HG03159 (cell line): ENCODE results near the gene IFITM5.

ENCODE experiments used
- ATAC-seq: cut with Tn5 transposase; IDR thresholded peaks from one replicate; pipeline ENCODE4 v1.9.1; 2021; ENCODE audit warnings: mild to moderate bottlenecking, moderate library complexity; ENCODE audit not compliant: unreplicated experiment

The IFITM5 gene

DNA sequence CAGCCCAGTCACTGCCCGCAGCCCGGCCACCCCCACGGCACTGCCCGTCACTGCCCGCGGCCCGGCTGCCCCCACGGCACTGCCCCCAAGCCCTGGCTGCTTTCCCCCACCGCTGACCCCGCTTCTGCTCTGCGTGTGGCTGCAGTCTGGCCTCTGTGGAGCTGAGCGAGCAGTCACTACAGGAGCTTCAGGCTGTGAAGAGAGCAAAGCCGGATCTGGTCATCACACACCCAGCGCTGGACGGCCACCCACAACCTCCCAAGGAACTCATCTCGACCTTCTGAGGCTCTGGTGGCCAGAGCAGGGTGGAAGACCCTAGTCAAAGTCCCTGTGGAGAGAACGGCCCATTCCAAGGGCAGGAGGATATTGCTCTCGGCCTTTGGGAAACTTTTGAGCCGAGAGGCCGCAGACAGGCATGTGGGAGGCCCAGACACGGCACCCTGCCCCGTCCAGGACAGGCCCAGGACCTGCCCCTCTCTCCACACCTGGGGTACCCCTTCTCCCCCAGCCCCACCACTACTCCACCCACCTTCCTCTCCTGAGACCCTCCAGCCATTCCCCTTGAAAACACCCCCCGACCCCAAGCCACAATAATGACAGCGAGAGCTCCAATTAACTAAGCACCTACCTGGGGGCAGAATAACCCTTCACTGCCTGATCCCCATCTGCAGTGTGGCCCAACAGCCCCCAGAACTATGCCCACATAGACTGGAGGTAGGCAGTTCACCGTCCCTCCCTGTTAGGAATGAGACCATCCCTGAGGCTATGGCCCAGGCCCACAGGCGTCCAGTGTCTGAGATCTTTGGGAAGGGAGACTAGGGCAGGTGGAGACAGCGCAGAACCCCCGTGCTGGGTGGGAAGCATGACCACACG, 14.1 kb downstream of the IFITM5 start:
- no peak for ATAC-seq

DNA sequence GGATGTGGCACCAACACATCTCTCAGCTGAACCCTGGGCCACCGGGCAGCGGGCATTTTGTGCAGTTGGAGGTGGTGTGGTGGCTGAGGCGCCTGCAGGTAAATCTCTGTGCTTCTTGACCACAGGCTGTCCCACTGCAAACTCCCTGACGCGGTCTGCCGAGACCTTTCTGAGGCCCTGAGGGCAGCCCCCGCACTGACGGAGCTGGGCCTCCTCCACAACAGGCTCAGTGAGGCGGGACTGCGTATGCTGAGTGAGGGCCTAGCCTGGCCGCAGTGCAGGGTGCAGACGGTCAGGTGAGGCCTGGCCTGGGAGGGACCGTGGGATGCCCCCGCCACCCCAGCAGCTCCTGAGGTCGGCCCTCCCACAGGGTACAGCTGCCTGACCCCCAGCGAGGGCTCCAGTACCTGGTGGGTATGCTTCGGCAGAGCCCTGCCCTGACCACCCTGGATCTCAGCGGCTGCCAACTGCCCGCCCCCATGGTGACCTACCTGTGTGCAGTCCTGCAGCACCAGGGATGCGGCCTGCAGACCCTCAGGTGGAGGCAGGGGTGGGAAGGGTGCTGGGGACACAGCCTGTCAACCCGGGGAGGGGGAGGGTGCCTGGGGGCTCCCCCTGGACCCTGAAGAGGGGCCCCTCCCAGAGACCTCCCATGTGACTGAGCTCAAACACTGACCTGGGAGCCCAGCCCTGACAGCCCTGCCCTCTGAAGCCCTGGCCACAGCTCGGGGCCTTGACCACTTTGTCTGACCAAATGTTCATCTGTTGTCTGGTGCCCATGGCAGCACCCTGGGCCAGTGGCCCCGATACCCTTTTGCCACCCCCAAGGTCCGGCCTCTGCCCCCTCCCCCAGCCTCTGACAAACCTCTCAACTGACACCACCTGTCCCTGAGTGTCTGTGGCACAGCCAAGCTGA, 15.0 kb downstream of the IFITM5 start:
- ATAC-seq = no peak

DNA sequence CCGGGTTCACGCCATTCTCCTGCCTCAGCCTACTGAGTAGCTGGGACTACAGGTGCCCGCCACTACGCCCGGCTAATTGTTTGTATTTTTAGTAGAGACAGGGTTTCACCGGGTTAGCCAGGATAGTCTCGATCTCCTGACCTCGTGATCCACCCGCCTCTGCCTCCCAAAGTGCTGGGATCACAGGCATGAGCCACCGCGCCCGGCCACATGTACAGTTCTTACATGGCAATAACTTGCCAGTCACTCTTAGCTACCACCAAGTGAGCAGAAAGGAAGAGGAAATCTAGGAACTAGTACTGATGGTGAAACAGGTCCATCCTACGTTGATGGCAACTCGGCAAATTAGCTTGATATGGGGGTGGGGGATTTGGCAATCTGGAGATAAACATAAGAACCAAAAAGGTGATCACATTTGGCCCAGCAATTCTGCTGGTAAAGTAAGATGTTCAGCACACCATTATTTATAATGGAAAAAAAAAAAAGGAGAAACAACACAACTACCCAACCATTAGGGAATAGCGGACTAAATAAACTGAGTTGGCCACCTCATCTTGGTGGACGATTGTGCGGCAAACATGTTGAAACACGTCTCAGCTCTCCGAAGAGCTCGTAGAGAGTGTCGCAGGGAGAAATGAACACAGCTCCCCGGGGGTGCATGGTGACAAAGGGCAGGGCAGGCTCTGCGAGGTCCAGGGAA, 15.8 kb downstream of the IFITM5 start:
- no peak for ATAC-seq

DNA sequence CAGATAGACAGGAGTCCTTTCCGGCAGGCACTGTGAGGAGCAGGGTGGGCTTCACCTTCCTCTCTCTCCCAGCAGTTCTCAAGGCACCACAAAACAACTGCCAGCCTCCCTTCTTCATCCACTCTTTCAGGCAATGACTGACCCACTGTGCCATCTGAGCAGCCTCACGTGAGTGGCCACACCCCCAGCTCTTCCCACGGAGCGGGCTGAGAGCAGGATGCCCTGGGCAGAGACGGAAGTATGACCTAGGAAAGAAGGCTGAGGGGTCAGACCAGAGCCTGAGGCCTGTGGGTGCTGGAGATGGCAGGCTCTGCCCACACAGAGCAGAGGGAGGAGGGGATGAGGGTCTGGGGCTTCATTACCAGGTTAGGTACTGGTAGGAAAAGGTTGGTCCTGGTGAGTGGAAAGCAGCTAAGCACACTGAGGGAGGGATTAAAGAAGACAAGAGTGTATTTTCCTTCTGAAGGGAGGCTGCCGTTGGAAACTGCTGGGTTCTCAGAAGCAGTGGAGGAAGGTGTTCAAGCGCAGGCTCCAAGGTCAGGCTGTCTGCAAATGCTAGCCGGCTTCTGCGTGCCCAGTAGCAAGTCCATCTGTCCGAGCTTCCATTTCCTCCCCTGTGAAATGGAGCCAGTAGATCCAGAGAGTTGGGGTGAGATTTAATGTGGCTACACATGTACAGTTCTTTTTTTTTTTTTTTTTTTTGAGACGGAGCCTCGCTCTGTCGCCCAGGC, 16.5 kb downstream of the IFITM5 start:
- ATAC-seq = no peak

DNA sequence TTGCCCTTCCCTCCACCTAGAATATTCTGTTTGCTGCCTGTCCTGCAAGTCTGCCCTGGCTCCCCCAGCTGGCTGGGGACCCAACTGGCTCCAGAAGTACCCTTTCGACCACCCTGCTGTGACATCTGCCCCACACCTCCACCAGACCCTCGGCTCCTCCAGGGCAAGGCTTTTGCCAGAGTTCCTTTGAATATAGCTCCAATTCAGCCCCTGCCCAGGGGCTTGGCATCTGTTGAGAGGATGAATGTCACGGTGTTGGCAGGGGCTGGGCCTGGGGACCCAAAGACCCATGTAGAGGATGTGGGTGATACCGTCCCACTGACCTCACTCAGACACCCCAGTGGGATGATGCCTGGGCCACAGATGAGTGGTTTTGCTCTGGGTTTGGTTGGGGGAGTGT, 17.2 kb downstream of the IFITM5 start:
- ATAC-seq = no peak

DNA sequence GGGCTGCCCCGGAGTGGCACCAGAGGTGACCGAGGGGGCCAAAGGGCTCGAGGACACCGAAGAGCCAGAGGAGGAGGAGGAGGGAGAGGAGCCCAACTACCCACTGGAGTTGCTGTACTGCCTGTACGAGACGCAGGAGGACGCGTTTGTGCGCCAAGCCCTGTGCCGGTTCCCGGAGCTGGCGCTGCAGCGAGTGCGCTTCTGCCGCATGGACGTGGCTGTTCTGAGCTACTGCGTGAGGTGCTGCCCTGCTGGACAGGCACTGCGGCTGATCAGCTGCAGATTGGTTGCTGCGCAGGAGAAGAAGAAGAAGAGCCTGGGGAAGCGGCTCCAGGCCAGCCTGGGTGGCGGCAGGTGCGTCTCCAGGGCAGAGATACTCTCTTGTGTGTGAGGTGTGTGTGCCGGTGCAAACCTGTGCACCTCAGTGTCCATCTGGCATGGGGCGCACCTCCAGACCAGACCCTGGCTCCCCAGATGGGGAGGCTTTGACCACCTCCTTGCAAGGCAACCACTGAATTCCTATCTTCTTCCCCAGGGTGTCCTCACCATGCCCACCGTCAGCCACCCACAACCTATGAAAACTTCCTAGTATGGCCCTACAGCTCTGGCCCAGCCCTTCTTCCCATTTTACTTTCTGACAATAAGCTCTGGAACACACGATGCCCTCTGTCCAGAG, 17.7 kb downstream of the IFITM5 start:
- no peak for ATAC-seq

DNA sequence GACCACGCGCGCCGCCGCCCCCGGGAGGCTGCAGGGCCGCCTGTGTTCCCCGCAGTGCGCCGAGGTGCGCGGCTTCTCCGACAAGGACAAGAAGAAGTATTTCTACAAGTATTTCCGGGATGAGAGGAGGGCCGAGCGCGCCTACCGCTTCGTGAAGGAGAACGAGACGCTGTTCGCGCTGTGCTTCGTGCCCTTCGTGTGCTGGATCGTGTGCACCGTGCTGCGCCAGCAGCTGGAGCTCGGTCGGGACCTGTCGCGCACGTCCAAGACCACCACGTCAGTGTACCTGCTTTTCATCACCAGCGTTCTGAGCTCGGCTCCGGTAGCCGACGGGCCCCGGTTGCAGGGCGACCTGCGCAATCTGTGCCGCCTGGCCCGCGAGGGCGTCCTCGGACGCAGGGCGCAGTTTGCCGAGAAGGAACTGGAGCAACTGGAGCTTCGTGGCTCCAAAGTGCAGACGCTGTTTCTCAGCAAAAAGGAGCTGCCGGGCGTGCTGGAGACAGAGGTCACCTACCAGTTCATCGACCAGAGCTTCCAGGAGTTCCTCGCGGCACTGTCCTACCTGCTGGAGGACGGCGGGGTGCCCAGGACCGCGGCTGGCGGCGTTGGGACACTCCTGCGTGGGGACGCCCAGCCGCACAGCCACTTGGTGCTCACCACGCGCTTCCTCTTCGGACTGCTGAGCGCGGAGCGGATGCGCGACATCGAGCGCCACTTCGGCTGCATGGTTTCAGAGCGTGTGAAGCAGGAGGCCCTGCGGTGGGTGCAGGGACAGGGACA, 18.4 kb downstream of the IFITM5 start:
- no peak for ATAC-seq

DNA sequence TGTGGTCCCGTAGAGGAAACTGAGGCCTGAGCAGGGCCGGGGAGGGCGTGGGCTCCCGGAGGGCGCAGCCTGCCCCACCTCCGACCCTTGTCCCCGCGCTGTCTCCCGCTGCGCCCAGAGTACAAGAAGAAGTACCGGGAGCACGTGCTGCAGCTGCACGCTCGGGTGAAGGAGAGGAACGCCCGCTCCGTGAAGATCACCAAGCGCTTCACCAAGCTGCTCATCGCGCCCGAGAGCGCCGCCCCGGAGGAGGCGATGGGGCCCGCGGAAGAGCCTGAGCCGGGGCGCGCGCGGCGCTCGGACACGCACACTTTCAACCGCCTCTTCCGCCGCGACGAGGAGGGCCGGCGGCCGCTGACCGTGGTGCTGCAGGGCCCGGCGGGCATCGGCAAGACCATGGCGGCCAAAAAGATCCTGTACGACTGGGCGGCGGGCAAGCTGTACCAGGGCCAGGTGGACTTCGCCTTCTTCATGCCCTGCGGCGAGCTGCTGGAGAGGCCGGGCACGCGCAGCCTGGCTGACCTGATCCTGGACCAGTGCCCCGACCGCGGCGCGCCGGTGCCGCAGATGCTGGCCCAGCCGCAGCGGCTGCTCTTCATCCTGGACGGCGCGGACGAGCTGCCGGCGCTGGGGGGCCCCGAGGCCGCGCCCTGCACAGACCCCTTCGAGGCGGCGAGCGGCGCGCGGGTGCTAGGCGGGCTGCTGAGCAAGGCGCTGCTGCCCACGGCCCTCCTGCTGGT, 19.2 kb downstream of the IFITM5 start:
- no peak for ATAC-seq

DNA sequence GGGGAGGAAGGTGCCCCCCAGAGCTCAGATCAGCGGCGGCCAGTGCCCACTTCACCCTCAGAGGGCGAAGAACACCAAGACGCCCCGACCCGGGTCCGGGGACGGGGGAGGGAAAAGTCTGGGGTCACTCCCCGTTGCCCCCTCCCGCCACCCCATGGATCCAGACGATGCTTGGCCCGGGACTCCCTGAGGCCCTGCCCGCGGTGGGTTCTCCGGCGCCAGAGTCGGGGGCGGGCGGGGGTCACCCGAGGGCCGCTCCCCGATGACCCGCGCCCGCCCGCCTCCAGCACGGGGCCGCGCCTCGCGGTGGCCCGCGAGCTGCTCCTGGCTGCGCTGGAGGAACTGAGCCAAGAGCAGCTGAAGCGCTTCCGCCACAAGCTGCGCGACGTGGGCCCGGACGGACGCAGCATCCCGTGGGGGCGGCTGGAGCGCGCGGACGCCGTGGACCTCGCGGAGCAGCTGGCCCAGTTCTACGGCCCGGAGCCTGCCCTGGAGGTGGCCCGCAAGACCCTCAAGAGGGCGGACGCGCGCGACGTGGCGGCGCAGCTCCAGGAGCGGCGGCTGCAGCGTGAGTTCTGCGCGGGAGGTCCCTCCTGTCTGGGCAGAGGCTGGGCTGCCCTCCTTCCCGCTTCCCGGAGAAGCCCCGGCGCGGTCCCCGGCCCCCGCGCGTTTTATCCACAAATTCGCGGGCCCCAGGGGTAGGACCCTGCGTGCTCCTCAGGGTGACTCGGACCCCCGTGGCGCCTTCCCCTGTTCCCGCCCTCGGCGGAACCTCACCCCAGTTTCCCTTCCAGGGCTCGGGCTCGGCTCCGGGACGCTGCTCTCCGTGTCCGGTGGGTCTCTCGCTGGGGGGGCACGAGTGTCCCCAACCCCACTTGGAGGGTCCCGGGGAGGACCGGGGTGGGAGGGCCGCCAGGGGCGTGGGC, 20.0 kb downstream of the IFITM5 start:
- no peak for ATAC-seq

DNA sequence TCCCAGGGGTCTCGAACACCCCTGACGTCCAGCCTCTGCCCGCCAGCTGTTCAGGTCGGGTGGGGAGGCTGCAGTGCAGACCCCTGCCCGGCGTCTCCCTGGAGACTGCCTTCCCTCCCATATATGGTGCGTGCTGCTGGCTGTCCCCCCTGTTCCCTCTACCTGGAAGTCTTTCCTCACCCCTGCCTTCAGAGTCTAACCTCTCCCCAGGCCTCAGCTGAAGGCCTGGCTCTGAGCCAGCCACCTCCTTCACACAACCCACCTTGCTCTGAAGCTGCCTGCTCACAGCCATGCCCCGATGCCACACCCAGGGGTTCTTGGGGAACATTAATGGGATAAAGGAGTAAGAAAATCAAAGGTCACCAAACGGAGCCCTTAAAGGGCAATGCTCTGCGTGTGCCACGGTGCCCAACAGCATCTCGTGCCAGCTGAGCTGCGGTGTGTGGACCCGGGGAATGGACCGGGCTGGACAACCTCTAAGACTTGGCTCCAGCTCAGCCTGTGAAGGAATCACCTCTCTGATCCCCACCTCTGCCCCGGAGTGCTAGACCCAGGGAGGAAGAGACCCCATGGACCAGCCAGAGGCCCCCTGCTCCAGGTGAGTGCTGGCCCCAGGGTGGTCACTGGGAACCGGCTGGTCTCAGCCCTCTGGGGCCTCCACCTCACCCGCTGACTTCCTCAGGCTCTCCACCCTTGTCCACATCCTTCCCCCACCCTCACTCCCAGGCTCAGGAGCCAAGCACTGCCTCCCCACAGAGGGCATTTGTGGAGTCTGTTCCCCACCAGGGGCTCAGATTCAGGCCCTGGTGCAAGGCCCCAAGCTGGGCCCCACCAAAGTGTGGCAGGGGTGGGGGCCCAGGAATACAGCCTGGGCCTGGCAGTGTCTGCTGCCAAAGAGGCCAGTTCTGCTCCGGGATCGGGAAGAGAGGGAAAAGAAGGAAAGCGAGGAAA, 21.1 kb downstream of the IFITM5 start, which contains the start of gene NLRP6:
NLRP6 (plus strand) TSS at position 407 of the 951 bp plus-strand sequence; CDS start at position 570, 163 bp downstream.
- no peak for ATAC-seq

DNA sequence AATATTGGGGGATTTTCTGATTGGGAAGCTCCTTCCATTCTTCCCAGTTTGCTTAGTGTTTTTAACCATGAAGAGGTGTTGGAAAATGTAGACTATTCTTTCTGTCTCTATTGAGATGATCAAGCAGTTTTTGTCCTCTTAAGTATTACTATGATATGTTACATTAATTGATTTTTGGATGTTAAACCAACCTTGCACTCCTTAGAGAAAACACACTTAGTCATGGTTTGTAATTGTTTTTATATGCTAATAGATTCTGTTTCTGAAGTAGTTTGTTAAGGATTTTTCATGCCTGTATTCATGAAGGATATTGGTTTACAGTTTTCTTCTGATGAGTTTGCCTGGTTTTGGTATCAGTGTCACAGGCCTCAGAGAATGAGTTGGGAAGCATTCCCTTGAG, 23.1 kb downstream of the IFITM5 start:
- no peak for ATAC-seq

DNA sequence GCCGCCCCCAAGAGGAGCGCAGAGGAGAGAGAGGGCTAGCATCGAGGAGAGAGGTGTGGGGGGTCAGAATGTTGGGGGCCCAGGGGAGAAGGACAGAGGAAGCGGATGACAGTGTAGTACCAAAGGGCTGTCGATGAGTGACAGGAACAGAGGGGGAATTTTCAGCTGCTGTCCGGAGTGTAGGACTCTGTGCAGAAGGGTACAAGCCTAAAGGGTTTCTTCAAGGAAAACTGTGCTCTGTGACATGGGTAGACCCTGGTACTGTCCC, 26.5 kb downstream of the IFITM5 start:
- no peak for ATAC-seq

DNA sequence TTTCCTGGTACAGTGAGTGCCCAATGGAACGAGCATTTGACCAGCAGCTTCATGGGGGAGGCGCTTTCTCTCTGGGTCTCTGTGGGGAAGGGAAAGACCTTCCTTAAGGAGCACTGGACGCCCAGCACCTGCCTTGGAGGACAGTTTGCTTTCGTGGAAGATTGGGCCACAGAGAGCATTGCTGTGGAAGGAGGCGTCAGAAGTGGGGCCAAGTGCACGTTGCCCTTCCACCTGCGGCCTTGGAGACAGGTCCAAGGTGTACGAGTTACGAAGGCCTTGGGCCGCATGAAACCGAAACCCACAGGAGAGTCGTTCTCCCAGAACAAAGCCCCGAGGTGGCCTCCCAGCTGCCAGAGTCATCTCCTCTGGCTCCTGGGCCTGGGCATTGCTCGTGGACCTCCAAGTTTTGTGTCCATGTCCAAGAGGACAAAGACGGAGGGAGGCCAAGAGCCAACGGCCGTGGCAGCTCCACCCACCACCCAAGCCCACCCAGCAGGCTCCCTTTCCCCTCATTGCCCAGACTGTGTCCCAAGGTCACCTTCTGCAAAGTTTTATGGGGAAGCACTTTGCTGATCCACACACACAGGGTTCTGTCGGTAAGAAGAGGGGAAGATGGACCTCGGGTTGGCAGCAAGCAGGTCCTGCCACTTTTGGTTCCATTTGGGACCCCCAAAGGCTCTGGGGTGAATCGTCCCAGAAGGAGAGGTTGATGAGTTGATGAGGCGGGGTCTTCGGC, 27.0 kb downstream of the IFITM5 start:
- ATAC-seq = no peak

DNA sequence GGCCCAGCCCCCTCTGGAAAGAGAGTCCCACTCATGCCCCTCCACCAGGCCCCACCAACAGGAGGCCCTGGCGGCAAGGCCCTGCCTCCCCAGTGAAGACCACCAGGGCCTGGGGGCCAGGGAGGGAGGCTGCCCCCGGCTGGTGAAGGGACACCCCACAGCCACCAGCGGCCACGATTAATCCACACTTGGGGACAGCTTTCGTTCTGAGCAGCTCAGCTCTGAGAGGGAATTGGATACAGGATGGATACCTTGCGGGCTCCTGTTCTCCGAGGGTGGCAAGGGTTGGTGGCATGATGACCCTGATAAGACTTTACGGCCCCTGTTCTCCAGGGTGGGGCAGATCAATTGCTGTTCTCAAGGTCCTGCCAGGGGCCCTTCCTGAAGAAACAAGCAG, 28.0 kb downstream of the IFITM5 start:
- ATAC-seq = no peak

DNA sequence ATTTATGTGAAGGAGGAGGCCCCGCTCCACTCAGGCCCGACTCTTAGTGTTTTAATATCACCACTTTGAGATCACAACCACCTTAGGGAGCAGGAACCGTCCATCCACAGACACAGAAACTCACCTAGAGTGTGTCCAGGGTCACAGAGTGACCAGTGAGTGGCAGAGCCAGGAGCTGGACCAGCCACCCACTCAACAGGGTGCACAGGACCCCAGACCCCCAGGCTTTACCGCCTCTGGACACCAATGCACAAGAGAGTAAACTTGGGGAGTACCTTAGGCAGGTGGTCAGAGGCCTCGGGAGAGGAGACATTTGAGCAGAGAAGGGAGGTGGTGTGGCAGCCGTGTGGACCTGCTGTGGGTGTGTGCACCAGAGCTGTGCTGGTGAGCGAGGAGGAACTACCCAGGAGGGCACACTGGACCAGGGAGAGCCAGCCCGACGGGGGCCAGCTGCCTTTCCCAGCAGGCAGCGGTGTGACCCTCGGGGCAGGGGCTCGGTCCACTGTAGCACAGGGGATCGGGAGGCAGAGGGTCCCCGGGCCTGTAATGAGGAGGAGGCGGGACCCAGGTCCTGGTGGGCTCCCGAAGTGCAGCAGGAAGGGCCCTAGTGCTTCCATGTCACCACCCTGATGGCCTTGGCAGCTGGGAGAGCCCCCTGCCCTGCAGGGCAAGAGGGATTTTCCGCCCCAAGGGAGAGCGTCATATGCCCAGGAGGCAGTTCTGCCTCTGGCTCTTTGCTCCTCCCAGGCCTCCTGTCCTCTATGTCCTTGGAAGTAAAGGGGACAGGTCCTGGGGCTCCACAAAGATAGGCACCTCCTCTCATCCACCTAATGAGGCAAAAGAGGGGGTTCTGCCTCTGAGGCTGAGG, 28.6 kb downstream of the IFITM5 start:
- no peak for ATAC-seq
